Measurements from ENCODE around the gene ARHGAP24.

Gene ARHGAP24

GRCh38 chr4:85548841-85549240 is 73.9 kb downstream of the ARHGAP24 start:
- no peak for TF ChIP-seq FOXM1 (IDR thresholded peaks at IDR 0.05; ENCODE audit: borderline replicate concordance, low read depth)
- no peak for TF ChIP-seq TEAD4 (IDR thresholded peaks at IDR 0.05)
- TF ChIP-seq ZBTB7A (IDR thresholded peaks at IDR 0.05; ENCODE audit: low read depth) = no peak
- TF ChIP-seq CREB1 (IDR thresholded peaks at IDR 0.05; ENCODE audit: low read depth) = no peak
- no peak for TF ChIP-seq EP300 (IDR thresholded peaks at IDR 0.05; ENCODE audit: borderline replicate concordance)
- no peak for TF ChIP-seq MAX (IDR thresholded peaks at IDR 0.05)
- TF ChIP-seq YY1 (IDR thresholded peaks at IDR 0.05; ENCODE audit: low read depth) = no peak
- TF ChIP-seq USF1 (IDR thresholded peaks at IDR 0.05) = no peak
- TF ChIP-seq TAF1 (IDR thresholded peaks at IDR 0.05; ENCODE audit: low read depth) = no peak
- no peak for TF ChIP-seq REST (IDR thresholded peaks at IDR 0.05; ENCODE audit: low read depth)
- no peak for TF ChIP-seq RAD21 (IDR thresholded peaks at IDR 0.05; ENCODE audit: low read depth)
- no peak for TF ChIP-seq TCF12 (IDR thresholded peaks at IDR 0.05; ENCODE audit: low read depth)
- TF ChIP-seq NFIC (IDR thresholded peaks at IDR 0.05) = no peak
- TF ChIP-seq CEBPB (IDR thresholded peaks at IDR 0.05) = no peak
- TF ChIP-seq EGR1 (IDR thresholded peaks at IDR 0.05) = no peak

GRCh38 chr4:85555206-85555605 is 80.3 kb downstream of the ARHGAP24 start:
- TF ChIP-seq TEAD4 (IDR thresholded peaks at IDR 0.05) (no peak), EGR1 (IDR thresholded peaks at IDR 0.05) (no peak), RAD21 (IDR thresholded peaks at IDR 0.05; ENCODE audit: low read depth) (no peak), EP300 (IDR thresholded peaks at IDR 0.05; ENCODE audit: borderline replicate concordance) (no peak), ZBTB7A (IDR thresholded peaks at IDR 0.05; ENCODE audit: low read depth) (no peak), TAF1 (IDR thresholded peaks at IDR 0.05; ENCODE audit: low read depth) (no peak), TCF12 (IDR thresholded peaks at IDR 0.05; ENCODE audit: low read depth) (no peak), CEBPB (IDR thresholded peaks at IDR 0.05) (no peak), MAX (IDR thresholded peaks at IDR 0.05) (no peak), NFIC (IDR thresholded peaks at IDR 0.05) (no peak), USF1 (IDR thresholded peaks at IDR 0.05) (no peak), YY1 (IDR thresholded peaks at IDR 0.05; ENCODE audit: low read depth) (no peak), REST (IDR thresholded peaks at IDR 0.05; ENCODE audit: low read depth) (no peak), CREB1 (IDR thresholded peaks at IDR 0.05; ENCODE audit: low read depth) (no peak), FOXM1 (IDR thresholded peaks at IDR 0.05; ENCODE audit: borderline replicate concordance, low read depth) (no peak)

- TF ChIP-seq REST (IDR thresholded peaks at IDR 0.05; ENCODE audit: low read depth) (no peak), CREB1 (IDR thresholded peaks at IDR 0.05; ENCODE audit: low read depth) (no peak), USF1 (IDR thresholded peaks at IDR 0.05) (no peak), FOXM1 (IDR thresholded peaks at IDR 0.05; ENCODE audit: borderline replicate concordance, low read depth) (no peak), TEAD4 (IDR thresholded peaks at IDR 0.05) (no peak)
These were observed 81.3 kb downstream of the ARHGAP24 start for GRCh38 chr4:85556283-85556682.
